Cardiac ventricle fibroblast (primary cell): ENCODE data around the gene PADI3. TPM values are rescaled to one million over a fixed set of nuclear protein-coding genes. Genes with fewer than 3 reads are reported as not detected.

Experiments
- total RNA-seq: library from RNA; depleted of rRNA; stranded (reverse); fragments of >200 nt; gene quantifications from 2 replicates; pipeline ENCODE4 v1.2.3, GENCODE V29; 2015

PADI3 gene, protein sequence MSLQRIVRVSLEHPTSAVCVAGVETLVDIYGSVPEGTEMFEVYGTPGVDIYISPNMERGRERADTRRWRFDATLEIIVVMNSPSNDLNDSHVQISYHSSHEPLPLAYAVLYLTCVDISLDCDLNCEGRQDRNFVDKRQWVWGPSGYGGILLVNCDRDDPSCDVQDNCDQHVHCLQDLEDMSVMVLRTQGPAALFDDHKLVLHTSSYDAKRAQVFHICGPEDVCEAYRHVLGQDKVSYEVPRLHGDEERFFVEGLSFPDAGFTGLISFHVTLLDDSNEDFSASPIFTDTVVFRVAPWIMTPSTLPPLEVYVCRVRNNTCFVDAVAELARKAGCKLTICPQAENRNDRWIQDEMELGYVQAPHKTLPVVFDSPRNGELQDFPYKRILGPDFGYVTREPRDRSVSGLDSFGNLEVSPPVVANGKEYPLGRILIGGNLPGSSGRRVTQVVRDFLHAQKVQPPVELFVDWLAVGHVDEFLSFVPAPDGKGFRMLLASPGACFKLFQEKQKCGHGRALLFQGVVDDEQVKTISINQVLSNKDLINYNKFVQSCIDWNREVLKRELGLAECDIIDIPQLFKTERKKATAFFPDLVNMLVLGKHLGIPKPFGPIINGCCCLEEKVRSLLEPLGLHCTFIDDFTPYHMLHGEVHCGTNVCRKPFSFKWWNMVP
- total RNA-seq, result not detected in 2 replicates

DNA sequence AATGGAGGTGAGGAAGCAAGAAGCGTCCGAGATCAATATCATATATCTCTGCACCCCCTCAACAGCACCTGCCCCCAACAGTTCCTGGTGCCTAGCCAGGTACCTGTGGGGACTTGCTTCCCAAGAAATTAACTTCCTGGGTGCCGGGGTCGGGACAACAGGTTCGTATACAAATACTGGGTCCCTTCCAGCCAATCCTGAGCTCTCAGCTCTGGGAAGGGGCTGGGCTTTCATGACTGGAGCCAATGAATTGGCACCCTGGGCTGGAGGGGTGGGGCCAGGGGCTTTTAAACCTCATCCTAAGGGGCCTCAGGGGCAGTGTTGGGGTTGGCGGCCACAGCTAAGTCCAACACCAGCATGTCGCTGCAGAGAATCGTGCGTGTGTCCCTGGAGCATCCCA is at the start of gene PADI3:
Gene PADI3 (plus strand): TSS at position 318 of the 400 bp plus-strand sequence. CDS start 40 bp downstream, at position 358.

DNA sequence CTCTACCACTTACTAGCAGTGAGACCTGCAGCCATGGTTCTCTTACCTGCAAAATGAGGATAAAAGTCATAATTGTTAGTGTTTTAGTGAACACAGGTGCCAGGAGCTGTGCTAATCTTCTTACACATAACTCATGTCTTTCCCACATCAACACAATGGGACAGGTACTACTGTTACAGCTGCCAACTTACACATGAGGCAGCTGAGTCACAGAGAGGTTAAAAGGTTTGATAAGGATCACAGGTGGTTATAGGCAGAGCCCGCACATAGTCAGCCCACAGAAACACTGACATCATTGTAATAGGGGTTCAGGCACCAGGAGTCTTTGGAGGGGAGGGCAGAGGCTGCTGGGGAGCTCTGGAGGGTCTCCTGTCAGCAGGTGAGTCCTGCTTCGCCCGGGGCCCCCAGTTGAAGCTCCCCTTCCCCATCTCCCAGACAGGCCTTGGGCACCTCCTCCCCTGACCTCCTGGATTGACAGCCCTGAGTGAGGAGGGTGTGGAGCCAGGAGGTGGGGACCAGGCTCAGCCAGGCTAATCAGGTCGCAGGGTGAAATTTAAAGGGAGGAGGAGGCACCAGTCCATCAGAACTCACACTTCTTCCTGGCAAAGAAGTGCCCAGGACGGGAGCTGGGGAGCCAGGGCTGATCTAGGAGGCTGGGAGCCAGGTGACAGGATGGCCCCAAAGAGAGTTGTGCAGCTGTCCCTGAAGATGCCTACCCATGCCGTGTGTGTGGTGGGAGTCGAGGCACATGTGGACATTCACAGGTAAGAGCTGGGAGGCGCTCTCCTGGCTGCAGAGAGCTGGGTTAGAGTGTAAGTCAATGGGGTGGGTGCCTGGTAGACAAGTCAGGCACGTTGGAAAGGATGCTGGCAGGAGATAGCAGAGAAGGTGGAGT is 44.1 kb upstream of the PADI3 start, which contains the start of gene PADI1:
Gene PADI1 (plus strand): TSS at position 583 of the 895 bp plus-strand sequence. CDS start 90 bp downstream, at position 673.

DNA sequence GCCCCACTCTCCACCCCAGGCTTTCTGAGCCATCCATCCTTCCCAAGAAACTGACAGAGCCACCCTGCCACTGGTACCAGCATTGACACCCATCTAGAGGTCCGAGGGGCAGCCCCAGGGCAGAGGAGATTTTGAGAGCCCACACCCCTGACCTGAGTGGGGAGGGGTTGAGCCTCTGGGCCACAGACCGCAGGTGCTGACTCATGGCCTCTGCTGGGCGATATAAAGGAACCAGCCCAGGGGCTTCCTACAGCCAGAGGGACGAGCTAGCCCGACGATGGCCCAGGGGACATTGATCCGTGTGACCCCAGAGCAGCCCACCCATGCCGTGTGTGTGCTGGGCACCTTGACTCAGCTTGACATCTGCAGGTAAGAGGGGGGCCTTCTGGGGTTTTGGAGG is 59.0 kb downstream of the PADI3 start, which contains the start of gene PADI4:
Gene PADI4 (plus strand): TSS at position 252 of the 400 bp plus-strand sequence. CDS start 26 bp downstream, at position 278.

Other genes starting within 250 kb of the PADI3 start
- gene ATP13A2, start 237.2 kb upstream of the PADI3 start, total RNA-seq, result 22.5 and 25.0 TPM in 2 replicates
- gene SDHB, start 195.1 kb upstream of the PADI3 start, total RNA-seq, result 46.2 and 68.0 TPM in 2 replicates
- not detected in 2 replicates for gene PADI2, start 129.6 kb upstream of the PADI3 start, total RNA-seq
- not detected in 2 replicates for gene PADI1, start 44.0 kb upstream of the PADI3 start, total RNA-seq
- gene PADI4, start 59.1 kb downstream of the PADI3 start, total RNA-seq, result not detected in 2 replicates
- gene PADI6, start 123.1 kb downstream of the PADI3 start, total RNA-seq, result not detected in 2 replicates
- gene RCC2, start 190.6 kb downstream of the PADI3 start, total RNA-seq, result 27.2 and 30.6 TPM in 2 replicates